ENCODE measurements around the gene KCNS1.
A peak's percentile ranks its signal among the peaks of the same experiment; 100 is the strongest.

The KCNS1 gene

GRCh38 chr20:45083127-45083526 is 17.8 kb downstream of the KCNS1 start:
- no peak overlapping the region for H3K4me3 ChIP-seq (replicated peaks; ENCODE audit: low read depth, low read length)
- no peak for DNase-seq (ENCODE audit: low read depth)
- no peak for TF ChIP-seq CTCF (IDR thresholded peaks at IDR 0.05; ENCODE audit: low read length, missing control alignments)

- DNase-seq (ENCODE audit: low read depth) = no peak
- TF ChIP-seq CTCF (IDR thresholded peaks at IDR 0.05; ENCODE audit: low read length, missing control alignments) = no peak
- H3K4me3 ChIP-seq (replicated peaks; ENCODE audit: low read depth, low read length) = no peak overlapping the region
These were observed 18.5 kb downstream of the KCNS1 start for GRCh38 chr20:45082468-45082867.

GRCh38 chr20:45080867-45081624 is 19.9 kb downstream of the KCNS1 start:
- DNase-seq (ENCODE audit: low read depth) = peak; percentile 29

GRCh38 chr20:45077559-45077958 is 23.4 kb downstream of the KCNS1 start:
- no peak for DNase-seq (ENCODE audit: low read depth)
- no peak for TF ChIP-seq CTCF (IDR thresholded peaks at IDR 0.05; ENCODE audit: low read length, missing control alignments)
- H3K4me3 ChIP-seq (replicated peaks; ENCODE audit: low read depth, low read length) = no peak overlapping the region

More at GRCh38 chr20:45080867-45081624, 19.9 kb downstream of the KCNS1 start:
- no peak overlapping the region for H3K4me3 ChIP-seq (replicated peaks; ENCODE audit: low read depth, low read length)
- TF ChIP-seq CTCF (IDR thresholded peaks at IDR 0.05; ENCODE audit: low read length, missing control alignments) = peak; percentile 58

- H3K4me3 ChIP-seq (replicated peaks; ENCODE audit: low read depth, low read length) = no peak overlapping the region
- no peak for DNase-seq (ENCODE audit: low read depth)
- no peak for TF ChIP-seq CTCF (IDR thresholded peaks at IDR 0.05; ENCODE audit: low read length, missing control alignments)
These were observed 27.7 kb downstream of the KCNS1 start for GRCh38 chr20:45073221-45073620.

GRCh38 chr20:45072066-45072465 is 28.9 kb downstream of the KCNS1 start:
- no peak overlapping the region for H3K4me3 ChIP-seq (replicated peaks; ENCODE audit: low read depth, low read length)
- TF ChIP-seq CTCF (IDR thresholded peaks at IDR 0.05; ENCODE audit: low read length, missing control alignments) = no peak
- no peak for DNase-seq (ENCODE audit: low read depth)

Measured in fibroblast of pulmonary artery (primary cell).